ENCODE data around the gene LDLRAD4.

LDLRAD4 gene

GRCh38 chr18:13612196-13612997 is 393.8 kb downstream of the LDLRAD4 start:
- H4K20me1 ChIP-seq (ENCODE audit: insufficient read depth) = no peaks in the 10 kb centered on the region
- H2AFZ ChIP-seq (ENCODE audit: low read depth) = peak overlapping the region; percentile 58
- H3K4me2 ChIP-seq = peak overlapping the region; percentile 58
- no peak for TF ChIP-seq CTCF (conservative IDR thresholded peaks at IDR 0.05; ENCODE audit: low read depth, low read length)
- peaks cover 45% of the 10 kb centered on the region for H3K4me1 ChIP-seq (ENCODE audit: low read depth, poor library complexity, severe bottlenecking)
- H3K4me3 ChIP-seq (IDR thresholded peaks at IDR 0.05; ENCODE audit: insufficient read depth, low read depth, low read length) = no peak overlapping the region
- no peaks in the 10 kb centered on the region for H3K27me3 ChIP-seq (ENCODE audit: insufficient read depth, low read depth)
- H3K36me3 ChIP-seq (ENCODE audit: insufficient read depth) = no peaks in the 10 kb centered on the region
- peak overlapping the region; percentile 76 for H3K9ac ChIP-seq
- peak overlapping the region; percentile 84 for H3K27ac ChIP-seq
- no peaks in the 10 kb centered on the region for H3K79me2 ChIP-seq (ENCODE audit: insufficient read depth, low read depth)

- Histone ChIP-seq H3K79me2 (ENCODE audit: insufficient read depth, low read depth) (no peaks in the 10 kb centered on the region), H4K20me1 (ENCODE audit: insufficient read depth) (no peaks in the 10 kb centered on the region), H3K4me2 (peak overlapping the region; percentile 58), H2AFZ (ENCODE audit: low read depth) (no peak overlapping the region), H3K36me3 (ENCODE audit: insufficient read depth) (no peaks in the 10 kb centered on the region), H3K27ac (peak overlapping the region; percentile 84), H3K4me3 (IDR thresholded peaks at IDR 0.05; ENCODE audit: insufficient read depth, low read depth, low read length) (no peak overlapping the region), H3K27me3 (ENCODE audit: insufficient read depth, low read depth) (no peaks in the 10 kb centered on the region), H3K9ac (peak overlapping the region; percentile 30; the same call in 1 of the 2 replicates), H3K4me1 (ENCODE audit: low read depth, poor library complexity, severe bottlenecking) (peaks cover 43% of the 10 kb centered on the region)
- no peak for TF ChIP-seq CTCF (conservative IDR thresholded peaks at IDR 0.05; ENCODE audit: low read depth, low read length)
These were observed 394.5 kb downstream of the LDLRAD4 start for GRCh38 chr18:13613099-13613498.

- no peaks in the 10 kb centered on the region for H3K27me3 ChIP-seq (ENCODE audit: insufficient read depth, low read depth)
- peak overlapping the region; percentile 58; the same call in 1 of the 2 replicates for H3K4me2 ChIP-seq
- H3K4me1 ChIP-seq (ENCODE audit: low read depth, poor library complexity, severe bottlenecking) = peaks cover 43% of the 10 kb centered on the region
These were observed 395.3 kb downstream of the LDLRAD4 start for GRCh38 chr18:13613591-13614501.

More at GRCh38 chr18:13613591-13614501, 395.3 kb downstream of the LDLRAD4 start:
- Histone ChIP-seq H3K9ac (no peak overlapping the region), H3K36me3 (ENCODE audit: insufficient read depth) (no peaks in the 10 kb centered on the region), H2AFZ (ENCODE audit: low read depth) (no peak overlapping the region), H3K79me2 (ENCODE audit: insufficient read depth, low read depth) (no peaks in the 10 kb centered on the region), H3K4me3 (IDR thresholded peaks at IDR 0.05; ENCODE audit: insufficient read depth, low read depth, low read length) (no peak overlapping the region), H4K20me1 (ENCODE audit: insufficient read depth) (no peaks in the 10 kb centered on the region), H3K27ac (no peak overlapping the region)
- TF ChIP-seq CTCF (conservative IDR thresholded peaks at IDR 0.05; ENCODE audit: low read depth, low read length) = no peak
